ENCODE results near the gene GRM4. TPM values are rescaled to one million over a fixed set of nuclear protein-coding genes. Genes with fewer than 3 reads are reported as not detected.

Gene GRM4
- total RNA-seq, 1 experiment from 2014 or later = 5.6 TPM

GRCh38 chr6:34018026-34018425 lies 127.9 kb downstream of the GRM4 start:
- Histone ChIP-seq H4K91ac (ENCODE audit: insufficient read length, low read depth, low read length) (no peak overlapping the region), H3K27me3 (ENCODE audit: insufficient read depth, low read length) (peaks cover 7% of the 10 kb centered on the region; the same call in 1 of the 2 replicates), H3K18ac (ENCODE audit: insufficient read length, low read depth, low read length) (no peak overlapping the region), H3K14ac (ENCODE audit: insufficient read depth, low read length) (no peak overlapping the region), H4K8ac (replicated peaks; ENCODE audit: insufficient read length, low read depth, low read length) (no peak overlapping the region), H2BK15ac (ENCODE audit: low read depth, low read length) (no peak overlapping the region), H3K9me3 (ENCODE audit: control insufficient read depth, low read depth, low read length) (peaks cover 4% of the 10 kb centered on the region), H2AK5ac (ENCODE audit: insufficient read length, low read length) (no peak overlapping the region), H3K79me2 (ENCODE audit: insufficient read depth, low read length) (no peaks in the 10 kb centered on the region), H2BK20ac (ENCODE audit: low read depth, low read length, poor library complexity, severe bottlenecking) (no peak overlapping the region), H3K9ac (ENCODE audit: extremely low read depth, insufficient read length, low read length) (no peak overlapping the region), H3K4me1 (ENCODE audit: insufficient read depth, low read length) (no peaks in the 10 kb centered on the region), H3K4me2 (ENCODE audit: insufficient read depth, insufficient read length, low read length) (no peak overlapping the region), H2BK120ac (ENCODE audit: low read depth, low read length, poor library complexity, severe bottlenecking) (no peak overlapping the region), H2BK5ac (ENCODE audit: insufficient read length, low read length) (no peak overlapping the region), H4K20me1 (ENCODE audit: control insufficient read depth, insufficient read depth, insufficient read length) (no peaks in the 10 kb centered on the region), H3K4ac (ENCODE audit: low read depth, low read length) (no peak overlapping the region), H2BK12ac (ENCODE audit: insufficient read length, low read depth, low read length) (no peak overlapping the region), H3K27ac (ENCODE audit: insufficient read length, low read depth, low read length) (no peak overlapping the region), H2AFZ (ENCODE audit: low read length) (no peak overlapping the region), H4K5ac (ENCODE audit: insufficient read length, low read depth, low read length) (no peak overlapping the region), H3K79me1 (ENCODE audit: insufficient read depth, low read depth, low read length, poor library complexity, severe bottlenecking) (no peaks in the 10 kb centered on the region), H3K23ac (ENCODE audit: insufficient read length, low read depth, low read length) (no peak overlapping the region), H3K23me2 (ENCODE audit: insufficient read length, low read depth, low read length, poor library complexity, severe bottlenecking) (no peaks in the 10 kb centered on the region), H3K56ac (ENCODE audit: insufficient read length, low read depth, low read length) (no peak overlapping the region), H3T11ph (ENCODE audit: low read length) (no peak overlapping the region)
- Mint-ChIP-seq H3K27ac (no peak overlapping the region), H3K4me3 (no peak overlapping the region), H3K4me1 (peaks cover 16 to 18% of the 10 kb centered on the region in 2 experiments), H3K9me3 (peaks cover 5 to 15% of the 10 kb centered on the region in 2 experiments; a peak in 2 of 5 replicates), H3K27me3 (ENCODE audit: low read depth) (peaks cover 37% of the 10 kb centered on the region), H3K36me3 (ENCODE audit: insufficient read depth in 1 of 3, low read depth in 3 of 3) (no peaks in the 10 kb centered on the region; a peak in 2 of 7 replicates)
- DNase-seq = no peak
- TF ChIP-seq CTCF (conservative IDR thresholded peaks at IDR 0.05) = no peak
- WGBS (ENCODE audit: extremely low coverage, insufficient read length, low lambda C conversion rate) = no CpG with 5 or more reads among the region's 6 CpGs

All from H9 (cell line).